ENCODE measurements around the gene LRP1B. TPM values are rescaled to one million over a fixed set of nuclear protein-coding genes. Genes with fewer than 3 reads are reported as not detected.
"Not testable (repeated sequence)": the region's sequence is repeated elsewhere in the genome, so short reads cannot be mapped to it uniquely, and the experiment has no call there.

Gene LRP1B
- polyA plus RNA-seq, 6 donors from 2014 or later, result not detected

DNA sequence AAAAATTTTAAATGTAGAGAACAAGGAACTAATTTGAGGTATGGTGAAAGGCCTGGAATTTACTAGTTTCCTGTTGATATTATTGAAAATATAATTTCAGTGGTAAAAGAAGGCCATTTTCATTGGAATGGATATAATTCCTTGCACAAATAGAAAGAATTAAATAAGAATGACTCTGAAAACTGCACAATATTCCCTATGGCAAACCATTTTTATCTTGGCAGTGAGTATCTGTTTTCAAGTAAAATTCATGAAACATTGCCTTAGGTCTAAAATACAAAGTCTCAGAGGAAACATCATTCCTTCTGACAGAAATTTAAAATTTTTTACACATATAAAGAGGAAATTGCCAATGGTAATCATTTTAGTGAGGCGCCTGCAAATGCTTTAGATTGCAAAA lies 1468.3 kb downstream of the LRP1B start:
- H3K36me3 Mint-ChIP-seq, result no peaks in the 10 kb centered on the region
- no peak for ATAC-seq (ENCODE audit: low read depth in 2 of 2)
- H3K4me3 Mint-ChIP-seq, result no peak overlapping the region
- no peaks in the 10 kb centered on the region for H3K4me1 Mint-ChIP-seq
- no peaks in the 10 kb centered on the region for H3K27me3 Mint-ChIP-seq
- DNase-seq, result no peak
- no peaks in the 10 kb centered on the region for H3K9me3 Mint-ChIP-seq
- no peak overlapping the region for H3K27ac Mint-ChIP-seq

DNA sequence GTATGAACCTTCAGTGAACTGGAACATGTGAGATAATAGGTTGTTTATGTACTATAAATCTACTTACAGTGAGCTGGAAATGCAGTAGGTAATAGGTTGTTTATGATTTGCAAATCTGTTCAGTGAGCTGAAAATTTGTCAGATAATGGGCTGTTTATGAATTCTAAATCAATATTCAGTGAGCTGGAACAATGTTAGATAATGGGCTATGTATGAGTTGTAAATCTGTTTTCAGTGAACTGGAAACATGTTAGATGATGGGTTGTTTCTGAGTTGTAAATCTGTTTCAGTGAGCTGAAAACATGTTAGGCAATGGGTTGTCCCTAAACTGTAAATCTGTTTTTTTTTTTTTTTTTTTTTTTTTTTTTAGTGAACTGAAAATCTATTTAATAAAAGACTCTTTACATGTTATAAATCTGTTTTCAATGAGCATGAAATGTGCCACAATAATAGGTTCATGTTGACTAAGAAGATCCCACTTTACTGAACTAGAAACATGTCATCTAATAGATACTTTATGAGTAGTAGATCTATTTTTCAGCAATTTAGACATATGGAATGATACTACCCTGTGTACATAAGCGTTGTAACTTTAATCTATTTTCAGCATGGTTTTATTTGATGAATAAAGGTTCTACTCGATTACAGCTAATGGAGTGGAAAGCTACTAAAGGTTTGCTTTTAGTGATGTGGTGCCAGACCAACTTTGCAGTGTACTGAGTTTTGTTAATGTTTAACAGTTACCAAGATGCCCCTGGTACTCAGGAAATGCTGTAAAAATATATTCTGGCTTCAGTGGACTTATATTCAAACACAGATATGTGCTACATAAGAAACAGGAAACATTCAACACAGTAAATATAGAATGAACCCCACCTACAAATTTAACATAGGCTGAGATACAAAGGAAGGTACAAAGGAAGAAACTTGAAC lies 1471.8 kb downstream of the LRP1B start:
- no peaks in the 10 kb centered on the region for H3K4me1 Mint-ChIP-seq
- H3K9me3 Mint-ChIP-seq, result no peaks in the 10 kb centered on the region
- DNase-seq, result no peak
- no peak for ATAC-seq (ENCODE audit: low read depth in 2 of 2)
- no peaks in the 10 kb centered on the region for H3K36me3 Mint-ChIP-seq
- H3K4me3 Mint-ChIP-seq, result no peak overlapping the region
- H3K27ac Mint-ChIP-seq, result no peak overlapping the region
- no peaks in the 10 kb centered on the region for H3K27me3 Mint-ChIP-seq

DNA sequence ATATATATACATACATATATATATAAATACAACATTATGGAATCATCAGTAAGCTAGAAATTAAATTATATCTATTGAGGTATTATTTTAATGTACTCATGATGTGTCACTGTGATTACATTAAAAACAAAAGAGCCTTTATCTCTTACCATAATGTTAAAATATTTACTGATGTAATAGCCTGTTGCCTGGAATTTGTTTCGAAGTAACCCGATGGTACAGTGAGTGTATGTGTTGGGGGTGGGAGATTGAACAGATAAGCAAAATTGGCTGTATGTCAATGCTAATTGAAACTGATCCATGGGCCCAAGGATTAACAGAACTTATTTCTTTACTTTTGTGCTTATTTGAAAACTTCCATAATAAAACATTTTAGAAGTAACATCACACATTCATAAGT lies 1473.2 kb downstream of the LRP1B start:
- Mint-ChIP-seq H3K4me1 (no peaks in the 10 kb centered on the region), H3K27ac (no peak overlapping the region), H3K36me3 (no peaks in the 10 kb centered on the region), H3K4me3 (no peak overlapping the region), H3K27me3 (no peaks in the 10 kb centered on the region), H3K9me3 (peaks cover 0 to 2% (median 0%) of the 10 kb centered on the region in 7 donors)
- DNase-seq, result no peak
- no peak for ATAC-seq (ENCODE audit: low read depth in 2 of 2)

- no peak for ATAC-seq (ENCODE audit: low read depth in 2 of 2)
- Mint-ChIP-seq H3K27ac (no peak overlapping the region), H3K36me3 (no peaks in the 10 kb centered on the region), H3K27me3 (no peaks in the 10 kb centered on the region), H3K4me1 (no peaks in the 10 kb centered on the region), H3K9me3 (peaks cover 0 to 2% (median 0%) of the 10 kb centered on the region in 7 donors), H3K4me3 (no peak overlapping the region)
- DNase-seq, result no peak
Observed at GRCh38 chr2:140654565-140654964, 1476.3 kb downstream of the LRP1B start.

- Mint-ChIP-seq H3K4me3 (no peak overlapping the region), H3K27me3 (no peaks in the 10 kb centered on the region)
Observed at GRCh38 chr2:140650825-140651224, 1480.0 kb downstream of the LRP1B start.

GRCh38 chr2:140650134-140650533 lies 1480.7 kb downstream of the LRP1B start:
- not testable (repeated sequence) for H3K36me3 Mint-ChIP-seq; H3K9me3 Mint-ChIP-seq; ATAC-seq (ENCODE audit: low read depth in 2 of 2); H3K27me3 Mint-ChIP-seq; H3K27ac Mint-ChIP-seq; H3K4me3 Mint-ChIP-seq; DNase-seq; H3K4me1 Mint-ChIP-seq

More at GRCh38 chr2:140650825-140651224, 1480.0 kb downstream of the LRP1B start:
- no peak overlapping the region for H3K27ac Mint-ChIP-seq
- H3K9me3 Mint-ChIP-seq, result peaks cover 0 to 2% (median 0%) of the 10 kb centered on the region in 7 donors
- no peak for ATAC-seq (ENCODE audit: low read depth in 2 of 2)
- no peak for DNase-seq
- H3K4me1 Mint-ChIP-seq, result no peaks in the 10 kb centered on the region
- H3K36me3 Mint-ChIP-seq, result no peaks in the 10 kb centered on the region

DNA sequence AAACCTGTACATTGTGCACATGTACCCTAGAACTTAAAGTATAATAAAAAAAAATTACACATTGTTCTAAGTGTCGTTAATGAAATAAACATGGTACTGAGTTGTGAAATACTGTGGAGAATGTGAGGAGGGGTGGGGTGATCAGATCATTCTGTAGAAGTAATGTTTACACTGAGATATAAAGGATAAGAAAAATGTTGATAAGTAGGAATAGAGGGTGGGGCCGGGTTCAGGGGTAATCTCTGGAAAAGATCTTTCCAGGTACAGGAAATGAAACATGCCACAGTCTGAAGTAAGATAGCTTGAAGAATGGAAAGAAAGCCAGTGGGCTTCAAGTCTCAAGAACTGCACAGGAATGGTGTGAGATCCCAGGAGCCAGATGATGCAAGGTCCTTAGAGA lies 1482.4 kb downstream of the LRP1B start:
- Mint-ChIP-seq H3K27ac (no peak overlapping the region), H3K36me3 (no peaks in the 10 kb centered on the region), H3K4me1 (no peaks in the 10 kb centered on the region), H3K4me3 (no peak overlapping the region), H3K9me3 (no peaks in the 10 kb centered on the region), H3K27me3 (no peaks in the 10 kb centered on the region)
- ATAC-seq (ENCODE audit: low read depth in 2 of 2) (no peak), DNase-seq (no peak)

GRCh38 chr2:140643761-140644187 lies 1487.0 kb downstream of the LRP1B start:
- Mint-ChIP-seq H3K27me3 (no peaks in the 10 kb centered on the region), H3K4me3 (no peak overlapping the region), H3K4me1 (no peaks in the 10 kb centered on the region), H3K9me3 (peaks cover 0 to 5% (median 2%) of the 10 kb centered on the region in 7 donors), H3K36me3 (no peaks in the 10 kb centered on the region), H3K27ac (no peak overlapping the region)
- DNase-seq (no peak), ATAC-seq (ENCODE audit: low read depth in 2 of 2) (no peak)

- no peak overlapping the region for H3K27ac Mint-ChIP-seq
- peaks cover 0 to 5% (median 2%) of the 10 kb centered on the region in 7 donors for H3K9me3 Mint-ChIP-seq
- ATAC-seq (ENCODE audit: low read depth in 2 of 2), result no peak
Observed at GRCh38 chr2:140641163-140641562, 1489.7 kb downstream of the LRP1B start.

DNA sequence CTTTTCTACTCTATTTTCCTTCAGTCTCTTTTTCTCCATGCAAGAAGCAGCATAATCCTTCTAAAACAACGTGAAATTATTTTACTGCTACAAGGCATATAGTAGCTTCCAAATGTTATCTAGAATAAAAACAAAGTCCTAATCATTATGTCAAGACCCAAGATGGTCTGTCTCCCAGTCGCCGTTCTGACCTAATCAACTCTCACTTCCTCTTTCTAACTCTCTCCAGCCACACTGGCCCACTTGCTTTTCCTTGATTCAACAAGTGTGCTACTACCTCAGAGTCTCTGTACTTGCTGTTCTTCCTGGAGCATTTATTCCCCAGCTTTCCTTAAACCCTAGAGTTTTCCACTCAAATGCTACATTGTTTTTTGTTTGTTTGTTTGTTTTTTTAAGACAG lies 1491.2 kb downstream of the LRP1B start:
- H3K36me3 Mint-ChIP-seq, result no peaks in the 10 kb centered on the region
- peak overlapping the region in 1 of 8 donors; percentile 53 for H3K4me3 Mint-ChIP-seq
- H3K27me3 Mint-ChIP-seq, result no peaks in the 10 kb centered on the region
- H3K27ac Mint-ChIP-seq, result no peak overlapping the region
- H3K9me3 Mint-ChIP-seq, result peaks cover 0 to 5% (median 2%) of the 10 kb centered on the region in 7 donors
- no peak for ATAC-seq (ENCODE audit: low read depth in 2 of 2)
- no peak for DNase-seq
- H3K4me1 Mint-ChIP-seq, result no peaks in the 10 kb centered on the region

More at GRCh38 chr2:140641163-140641562, 1489.7 kb downstream of the LRP1B start:
- H3K4me3 Mint-ChIP-seq, result no peak overlapping the region
- no peaks in the 10 kb centered on the region for H3K4me1 Mint-ChIP-seq
- DNase-seq, result no peak
- no peaks in the 10 kb centered on the region for H3K27me3 Mint-ChIP-seq
- no peaks in the 10 kb centered on the region for H3K36me3 Mint-ChIP-seq

GRCh38 chr2:140630557-140630956 lies 1500.3 kb downstream of the LRP1B start:
- DNase-seq (no peak), ATAC-seq (ENCODE audit: low read depth in 2 of 2) (no peak)
- H3K4me3 Mint-ChIP-seq, result no peak overlapping the region
- H3K9me3 Mint-ChIP-seq, result peaks cover 0 to 13% (median 4%) of the 10 kb centered on the region in 7 donors
- no peaks in the 10 kb centered on the region for H3K4me1 Mint-ChIP-seq
- H3K36me3 Mint-ChIP-seq, result no peaks in the 10 kb centered on the region
- H3K27ac Mint-ChIP-seq, result no peak overlapping the region
- no peaks in the 10 kb centered on the region for H3K27me3 Mint-ChIP-seq

DNA sequence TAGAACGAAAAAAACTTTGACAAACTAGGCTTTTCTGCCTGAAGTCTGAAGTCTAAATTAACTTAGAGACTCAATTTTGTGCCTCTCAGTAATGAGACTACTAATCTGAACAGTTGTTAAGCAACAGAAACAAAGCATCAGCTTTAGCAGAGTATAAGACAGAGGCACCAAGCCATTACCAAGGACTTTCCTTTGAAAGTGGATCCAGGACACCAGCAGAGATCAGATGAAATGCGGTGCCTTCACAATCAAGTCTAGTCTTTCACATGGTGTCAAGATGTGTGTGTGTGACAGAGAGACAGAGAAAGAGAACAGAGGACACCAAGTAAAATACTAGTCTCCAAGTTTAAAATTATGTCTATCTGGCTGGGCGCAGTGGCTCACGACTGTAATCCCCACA lies 1502.9 kb downstream of the LRP1B start:
- Mint-ChIP-seq H3K4me1 (no peaks in the 10 kb centered on the region), H3K4me3 (no peak overlapping the region), H3K36me3 (no peaks in the 10 kb centered on the region), H3K27ac (peak overlapping the region in 1 of 6 donors; percentile 19), H3K27me3 (no peaks in the 10 kb centered on the region), H3K9me3 (peaks cover 0 to 13% (median 6%) of the 10 kb centered on the region in 7 donors)
- no peak for DNase-seq
- ATAC-seq (ENCODE audit: low read depth in 2 of 2), result no peak

DNA sequence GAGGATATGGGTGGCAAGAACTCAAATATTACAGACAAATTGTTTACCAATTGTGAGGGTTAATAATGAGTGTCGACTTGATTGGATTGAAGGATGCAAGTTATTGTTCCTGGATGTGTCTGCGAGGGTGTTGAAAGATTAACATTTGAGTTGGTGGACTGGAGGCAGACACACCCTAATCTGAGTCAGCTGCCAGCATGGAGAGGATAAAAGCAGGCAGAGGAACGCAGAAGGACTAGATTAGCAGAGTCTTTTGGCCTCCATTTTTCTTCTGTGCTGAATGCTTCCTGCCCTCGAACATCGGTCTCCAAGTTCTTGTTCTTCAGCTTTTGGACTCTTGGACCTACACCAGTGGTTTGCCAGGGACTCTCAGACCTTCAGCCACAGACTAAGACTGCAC lies 1503.7 kb downstream of the LRP1B start:
- no peaks in the 10 kb centered on the region for H3K36me3 Mint-ChIP-seq
- no peak overlapping the region for H3K4me3 Mint-ChIP-seq
- ATAC-seq (ENCODE audit: low read depth in 2 of 2) (no peak), DNase-seq (no peak)
- H3K27me3 Mint-ChIP-seq, result no peaks in the 10 kb centered on the region
- no peaks in the 10 kb centered on the region for H3K4me1 Mint-ChIP-seq
- peaks cover 0 to 13% (median 6%) of the 10 kb centered on the region in 7 donors for H3K9me3 Mint-ChIP-seq
- H3K27ac Mint-ChIP-seq, result no peak overlapping the region

- no peak overlapping the region for H3K4me3 Mint-ChIP-seq
Observed at GRCh38 chr2:140624200-140624599, 1506.6 kb downstream of the LRP1B start.

More at GRCh38 chr2:140624200-140624599, 1506.6 kb downstream of the LRP1B start:
- H3K4me1 Mint-ChIP-seq, result no peaks in the 10 kb centered on the region
- no peak for DNase-seq
- peaks cover 0 to 13% (median 6%) of the 10 kb centered on the region in 7 donors for H3K9me3 Mint-ChIP-seq
- no peaks in the 10 kb centered on the region for H3K27me3 Mint-ChIP-seq
- no peak for ATAC-seq (ENCODE audit: low read depth in 2 of 2)
- H3K27ac Mint-ChIP-seq, result no peak overlapping the region
- no peaks in the 10 kb centered on the region for H3K36me3 Mint-ChIP-seq
